Prostate gland (tissue), 2 donors: ENCODE data around the gene PPP1R10. TPM values are rescaled to one million over a fixed set of nuclear protein-coding genes. Genes with fewer than 3 reads are reported as not detected.

Experiments used
- DNase-seq: peaks from one replicate; pipeline ENCODE4 v3.0.0-alpha.2; 2019; ENCODE audit warnings: low spot score
- H3K27ac ChIP-seq, 2 donors: fragments of 200-600 bp; sonication (generic); 2 replicates each; pipeline ENCODE4 v1.5.1; 2017 to 2019
- H3K27me3 ChIP-seq: fragments of 200-600 bp; sonication (generic); replicated peaks from 2 replicates; pipeline ENCODE4 v1.5.1; 2019; ENCODE audit not compliant: insufficient read depth
- H3K36me3 ChIP-seq, 2 donors: fragments of 200-600 bp; sonication (generic); 1 replicate in 1 of 2; 2 replicates in 1 of 2; pipeline versions ENCODE4 v1.5.1 to v1.8.1; 2017 to 2019
- H3K4me1 ChIP-seq: fragments of 200-600 bp; sonication (generic); replicated peaks from 2 replicates; pipeline ENCODE4 v1.5.1; 2019
- H3K4me3 ChIP-seq, 2 donors: fragments of 200-600 bp; sonication (generic); 2 replicates each; pipeline ENCODE4 v1.5.1; 2017 to 2019
- H3K9me3 ChIP-seq: fragments of 200-600 bp; sonication (generic); 2 replicates; pipeline ENCODE4 v1.5.1; 2017
- POLR2A ChIP-seq: fragments of 450-650 bp; IDR thresholded peaks from one replicate; pipeline ENCODE4 v1.6.1; 2016; ENCODE audit warnings: antibody characterized with exemption, mild to moderate bottlenecking
- POLR2AphosphoS5 ChIP-seq: sonication (generic); formaldehyde crosslinking; IDR thresholded peaks from one replicate; pipeline ENCODE4 v1.6.1; 2017; ENCODE audit warnings: antibody characterized with exemption
- WGBS: methylation state at CpG from one replicate; pipeline ENCODE4 v1.1.5; 2018; 5-methylcytosine and 5-hydroxymethylcytosine counted together
- intact Hi-C: fragments of 100-400 bp; cut with DNase I; formaldehyde crosslinking; loops from one replicate; pipeline ENCODE4 v1.14.2; 2022
- total RNA-seq, 2 donors: library from RNA; depleted of rRNA; stranded (reverse); fragments of >200 nt; gene quantifications; one replicate each; pipeline ENCODE4 v1.1.0, GENCODE V29; 2016
- TF ChIP-seq, protein P1 (sequence below), 4 experiments: fragments of 200-600 bp in 2 of 4; fragments of 450-650 bp in 2 of 4; sonication (generic) in 2 of 4; IDR thresholded peaks; 1 replicate in 3 of 4; 2 replicates in 1 of 4; pipeline ENCODE4 v1.5.1; 2016 to 2019; ENCODE audit warnings: antibody characterized with exemption in 4 of 4, mild to moderate bottlenecking in 2 of 4, moderate library complexity in 2 of 4

PPP1R10 gene
- total RNA-seq, 2 donors from 2014 or later: 40.0 to 51.0 TPM

- peaks cover 5% of the 10 kb centered on the region for H3K4me1 ChIP-seq
- no peak overlapping the region for H3K4me3 ChIP-seq
- DNase-seq: no peak
- H3K36me3 ChIP-seq: peaks cover 6 to 8% of the 10 kb centered on the region in 2 donors
- no peaks in the 10 kb centered on the region for H3K27me3 ChIP-seq
- intact Hi-C loops: no loop called here
- TF ChIP-seq POLR2A (no peak), POLR2AphosphoS5 (no peak)
- TF ChIP-seq, protein P1, sequence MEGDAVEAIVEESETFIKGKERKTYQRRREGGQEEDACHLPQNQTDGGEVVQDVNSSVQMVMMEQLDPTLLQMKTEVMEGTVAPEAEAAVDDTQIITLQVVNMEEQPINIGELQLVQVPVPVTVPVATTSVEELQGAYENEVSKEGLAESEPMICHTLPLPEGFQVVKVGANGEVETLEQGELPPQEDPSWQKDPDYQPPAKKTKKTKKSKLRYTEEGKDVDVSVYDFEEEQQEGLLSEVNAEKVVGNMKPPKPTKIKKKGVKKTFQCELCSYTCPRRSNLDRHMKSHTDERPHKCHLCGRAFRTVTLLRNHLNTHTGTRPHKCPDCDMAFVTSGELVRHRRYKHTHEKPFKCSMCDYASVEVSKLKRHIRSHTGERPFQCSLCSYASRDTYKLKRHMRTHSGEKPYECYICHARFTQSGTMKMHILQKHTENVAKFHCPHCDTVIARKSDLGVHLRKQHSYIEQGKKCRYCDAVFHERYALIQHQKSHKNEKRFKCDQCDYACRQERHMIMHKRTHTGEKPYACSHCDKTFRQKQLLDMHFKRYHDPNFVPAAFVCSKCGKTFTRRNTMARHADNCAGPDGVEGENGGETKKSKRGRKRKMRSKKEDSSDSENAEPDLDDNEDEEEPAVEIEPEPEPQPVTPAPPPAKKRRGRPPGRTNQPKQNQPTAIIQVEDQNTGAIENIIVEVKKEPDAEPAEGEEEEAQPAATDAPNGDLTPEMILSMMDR (IDR thresholded peaks at IDR 0.05): no peak
- H3K9me3 ChIP-seq: no peaks in the 10 kb centered on the region
- peak overlapping the region; percentile 95 to 99 for H3K27ac ChIP-seq
Observed at GRCh38 chr6:30613251-30614043, 3.6 kb downstream of the PPP1R10 start.

DNA sequence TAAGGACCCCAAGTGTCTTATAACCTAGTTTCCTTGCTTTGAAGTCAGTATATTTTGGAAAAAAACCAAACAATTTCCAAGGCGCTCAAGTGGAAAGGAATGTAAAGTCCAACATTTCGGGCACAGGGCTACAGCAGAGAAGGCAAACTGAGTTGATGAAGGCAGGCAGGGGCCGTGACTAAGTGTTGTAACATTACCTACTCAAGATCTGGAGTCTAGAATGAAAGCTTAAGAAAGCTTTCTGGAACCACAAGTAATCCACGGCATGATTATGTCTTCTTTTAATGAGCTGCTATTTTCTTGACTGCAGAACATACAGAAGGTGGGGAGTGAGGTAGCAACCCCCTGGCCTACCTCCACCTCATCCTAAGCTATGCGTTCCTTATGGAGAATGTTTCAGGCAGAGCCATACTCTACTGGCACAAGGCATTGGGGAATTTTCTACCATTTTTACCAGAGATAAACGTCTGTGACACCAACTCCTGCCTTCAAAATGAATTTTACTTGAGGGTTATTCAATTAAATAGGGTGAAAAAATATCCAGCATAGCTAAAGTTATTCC is 4.3 kb downstream of the PPP1R10 start:
- DNase-seq: no peak
- TF ChIP-seq, protein P1 (IDR thresholded peaks at IDR 0.05): no peak
- TF ChIP-seq POLR2A (no peak), POLR2AphosphoS5 (no peak)
- H3K9me3 ChIP-seq: no peaks in the 10 kb centered on the region
- H3K27me3 ChIP-seq: no peaks in the 10 kb centered on the region
- H3K36me3 ChIP-seq: peaks cover 6 to 8% of the 10 kb centered on the region in 2 donors
- H3K27ac ChIP-seq: peak overlapping the region; percentile 95 to 99
- peaks cover 5% of the 10 kb centered on the region for H3K4me1 ChIP-seq
- intact Hi-C loops: no loop called here
- 33% methylated on average over 6 of the region's 6 CpGs for WGBS
- H3K4me3 ChIP-seq: no peak overlapping the region

DNA sequence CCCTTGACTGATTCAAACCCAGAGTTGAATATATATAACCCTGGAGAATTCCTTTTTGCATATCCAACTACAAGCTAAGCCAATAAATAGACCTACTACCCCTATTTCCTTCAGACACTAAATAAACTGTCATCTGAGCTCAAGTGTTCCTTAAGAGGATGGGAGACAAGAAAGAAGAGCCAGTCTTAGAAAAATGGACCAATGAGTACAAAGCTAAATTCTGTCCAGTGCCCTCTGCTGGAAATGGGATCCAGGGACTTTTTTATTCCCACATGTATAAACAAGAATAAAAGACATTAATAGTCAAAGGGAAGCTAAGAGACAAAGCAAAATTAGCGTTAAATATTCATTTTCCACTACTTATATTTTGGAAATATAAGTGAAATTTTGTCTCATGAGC is 4.8 kb downstream of the PPP1R10 start:
- TF ChIP-seq POLR2A: no peak
- TF ChIP-seq, protein P1 (IDR thresholded peaks at IDR 0.05): peak in 2 of 4 experiments; percentile 22 to 40
- no peak for TF ChIP-seq POLR2AphosphoS5
- intact Hi-C loops: no loop called here
- 45% methylated on average over 1 of the region's 1 CpG for WGBS
- Histone ChIP-seq H3K4me3 (no peak overlapping the region), H3K4me1 (peaks cover 5% of the 10 kb centered on the region), H3K27me3 (no peaks in the 10 kb centered on the region), H3K36me3 (peaks cover 6 to 8% of the 10 kb centered on the region in 2 donors), H3K27ac (peak overlapping the region; percentile 95 to 99), H3K9me3 (no peaks in the 10 kb centered on the region)
- no peak for DNase-seq

- H3K9me3 ChIP-seq: no peaks in the 10 kb centered on the region
- intact Hi-C loops: no loop called here
- H3K4me1 ChIP-seq: peaks cover 5% of the 10 kb centered on the region
- DNase-seq: no peak
- H3K27ac ChIP-seq: no peak overlapping the region
- H3K27me3 ChIP-seq: no peaks in the 10 kb centered on the region
- no peak overlapping the region for H3K4me3 ChIP-seq
- WGBS: 72% methylated on average over 2 of the region's 2 CpGs
- peaks cover 6 to 8% of the 10 kb centered on the region in 2 donors for H3K36me3 ChIP-seq
- TF ChIP-seq, protein P1 (IDR thresholded peaks at IDR 0.05): no peak
- TF ChIP-seq POLR2A (no peak), POLR2AphosphoS5 (no peak)
Observed at GRCh38 chr6:30611856-30612194, 5.2 kb downstream of the PPP1R10 start.
